Liver (tissue), 9 donors: ENCODE measurements around the gene ATOX1. TPM values are rescaled to one million over a fixed set of nuclear protein-coding genes. Genes with fewer than 3 reads are reported as not detected.
"Not testable (repeated sequence)": the region's sequence is repeated elsewhere in the genome, so short reads cannot be mapped to it uniquely, and the experiment has no call there.

Experiments used
- DNase-seq: peaks from one replicate; pipeline ENCODE4 v3.0.0-alpha.2; 2017; ENCODE audit warnings: low spot score
- H3K27ac ChIP-seq, 2 donors: one replicate each; pipeline ENCODE4 v1.7.0; 2013; ENCODE audit warnings: inconsistent platforms in 2 of 2, low read length in 2 of 2, control low read depth in 1 of 2, low read depth in 1 of 2, mild to moderate bottlenecking in 1 of 2
- H3K27me3 ChIP-seq, 4 donors: one replicate each; pipeline versions ENCODE4 v1.6.1 to v1.7.0; 2013; ENCODE audit warnings: low read length in 3 of 4, inconsistent platforms in 1 of 4, mild to moderate bottlenecking in 1 of 4, moderate library complexity in 1 of 4; ENCODE audit not compliant: control insufficient read depth in 4 of 4, insufficient read depth in 4 of 4
- H3K36me3 ChIP-seq, 4 donors: one replicate each; pipeline versions ENCODE4 v1.6.1 to v1.7.0; 2013; ENCODE audit warnings: low read length in 3 of 4, mild to moderate bottlenecking in 3 of 4, low read depth in 1 of 4, moderate library complexity in 1 of 4; ENCODE audit not compliant: control insufficient read depth in 4 of 4, insufficient read depth in 3 of 4
- H3K4me1 ChIP-seq, 4 donors: one replicate each; pipeline versions ENCODE4 v1.6.1 to v1.7.0; 2013; ENCODE audit warnings: low read length in 3 of 4, mild to moderate bottlenecking in 3 of 4, moderate library complexity in 1 of 4; ENCODE audit not compliant: control insufficient read depth in 4 of 4, insufficient read depth in 4 of 4
- H3K4me3 ChIP-seq, 3 donors: one replicate each; pipeline versions ENCODE4 v1.6.1 to v1.7.0; 2013; ENCODE audit warnings: low read length in 3 of 3, control low read depth in 1 of 3, low read depth in 1 of 3, mild to moderate bottlenecking in 1 of 3
- H3K9ac ChIP-seq, 2 donors: one replicate each; pipeline ENCODE4 v1.7.0; 2013; ENCODE audit warnings: low read length in 2 of 2, mild to moderate bottlenecking in 2 of 2, moderate library complexity in 2 of 2, control low read depth in 1 of 2, low read depth in 1 of 2
- H3K9me3 ChIP-seq, 4 donors: one replicate each; pipeline versions ENCODE4 v1.6.1 to v1.7.0; 2013; ENCODE audit warnings: low read length in 3 of 4; ENCODE audit not compliant: control insufficient read depth in 4 of 4
- EGR1 ChIP-seq, 2 donors: IDR thresholded peaks; 2 replicates each; pipeline ENCODE4 v1.6.1; 2016 to 2018; ENCODE audit warnings: antibody characterized with exemption in 2 of 2, low read depth in 2 of 2
- FOXA2 ChIP-seq: IDR thresholded peaks from 2 replicates; pipeline ENCODE4 v1.6.1; 2016; ENCODE audit warnings: antibody characterized with exemption
- GABPA ChIP-seq, 2 donors: IDR thresholded peaks in 1 of 2; conservative IDR thresholded peaks in 1 of 2; 2 replicates each; pipeline ENCODE4 v1.6.1; 2016; ENCODE audit warnings: antibody characterized with exemption in 2 of 2, mild to moderate bottlenecking in 1 of 2, moderate library complexity in 1 of 2
- HNF4A ChIP-seq, 2 donors: conservative IDR thresholded peaks; 2 replicates each; pipeline ENCODE4 v1.6.1; 2016; ENCODE audit warnings: antibody characterized with exemption in 2 of 2, mild to moderate bottlenecking in 2 of 2
- JUND ChIP-seq, 2 donors: IDR thresholded peaks; 2 replicates each; pipeline ENCODE4 v1.6.1; 2016; ENCODE audit warnings: antibody characterized with exemption in 2 of 2
- NR2F2 ChIP-seq: IDR thresholded peaks from 2 replicates; pipeline ENCODE4 v1.6.1; 2016; ENCODE audit warnings: antibody characterized with exemption
- RXRA ChIP-seq, 2 donors: IDR thresholded peaks; 2 replicates each; pipeline ENCODE4 v1.6.1; 2017 to 2018; ENCODE audit warnings: antibody characterized with exemption in 2 of 2, mild to moderate bottlenecking in 1 of 2
- SP1 ChIP-seq: IDR thresholded peaks from 2 replicates; pipeline ENCODE4 v1.6.1; 2018; ENCODE audit warnings: antibody characterized with exemption, mild to moderate bottlenecking
- TAF1 ChIP-seq: conservative IDR thresholded peaks from 2 replicates; pipeline ENCODE4 v1.6.1; 2016; ENCODE audit warnings: antibody characterized with exemption, mild to moderate bottlenecking
- YY1 ChIP-seq: IDR thresholded peaks from 2 replicates; pipeline ENCODE4 v1.6.1; 2016; ENCODE audit warnings: antibody characterized with exemption, mild to moderate bottlenecking
- WGBS: extraction: QIAGEN DNeasy Blood & Tissue Kit; methylation state at CpG from one replicate; pipeline ENCODE4 v1.1.7; 2013; 5-methylcytosine and 5-hydroxymethylcytosine counted together
- polyA plus RNA-seq, 2 donors: library from polyadenylated mRNA; stranded (reverse) in 1 of 2; unstranded in 1 of 2; fragments of 200-250 nt in 1 of 2; fragments of >200 nt in 1 of 2; fragmentation: Nextera tagmentation in 1 of 2; extraction: Ambion mirVana in 1 of 2; gene quantifications; one replicate each; pipeline versions ENCODE4 v1.2.1 to v1.2.3, GENCODE V29; 2013 to 2015
- total RNA-seq, 2 donors: library from RNA; depleted of rRNA; stranded (reverse); fragments of >200 nt; gene quantifications; one replicate each; pipeline ENCODE4 v1.2.3, GENCODE V29; 2014
- TF ChIP-seq, protein P1 (sequence below): IDR thresholded peaks from 2 replicates; pipeline ENCODE4 v1.6.1; 2016; ENCODE audit warnings: antibody characterized with exemption
- TF ChIP-seq, protein P2 (sequence below): IDR thresholded peaks from 2 replicates; pipeline ENCODE4 v1.6.1; 2016; ENCODE audit warnings: antibody characterized with exemption, mild to moderate bottlenecking
- TF ChIP-seq, protein P3 (sequence below): IDR thresholded peaks from 2 replicates; pipeline ENCODE4 v1.6.1; 2016; ENCODE audit warnings: antibody characterized with exemption
- TF ChIP-seq, protein P4 (sequence below): IDR thresholded peaks from 2 replicates; pipeline ENCODE4 v1.6.1; 2016; ENCODE audit warnings: antibody characterized with exemption
- TF ChIP-seq, protein P5 (sequence below): fragments of 150-350 bp; IDR thresholded peaks from 2 replicates; pipeline ENCODE4 v1.5.1; 2017; ENCODE audit warnings: improper control_type of control experiment, low read depth, low read length; ENCODE audit not compliant: missing input control
- donor health status: healthy.
- donor health status: healthy.
- donor health status: healthy.
- donor health status: healthy.
- donor health status: healthy.

Gene ATOX1
- total and polyA plus RNA-seq, 4 donors: 25.9 to 307 (median 95.6) TPM

DNA sequence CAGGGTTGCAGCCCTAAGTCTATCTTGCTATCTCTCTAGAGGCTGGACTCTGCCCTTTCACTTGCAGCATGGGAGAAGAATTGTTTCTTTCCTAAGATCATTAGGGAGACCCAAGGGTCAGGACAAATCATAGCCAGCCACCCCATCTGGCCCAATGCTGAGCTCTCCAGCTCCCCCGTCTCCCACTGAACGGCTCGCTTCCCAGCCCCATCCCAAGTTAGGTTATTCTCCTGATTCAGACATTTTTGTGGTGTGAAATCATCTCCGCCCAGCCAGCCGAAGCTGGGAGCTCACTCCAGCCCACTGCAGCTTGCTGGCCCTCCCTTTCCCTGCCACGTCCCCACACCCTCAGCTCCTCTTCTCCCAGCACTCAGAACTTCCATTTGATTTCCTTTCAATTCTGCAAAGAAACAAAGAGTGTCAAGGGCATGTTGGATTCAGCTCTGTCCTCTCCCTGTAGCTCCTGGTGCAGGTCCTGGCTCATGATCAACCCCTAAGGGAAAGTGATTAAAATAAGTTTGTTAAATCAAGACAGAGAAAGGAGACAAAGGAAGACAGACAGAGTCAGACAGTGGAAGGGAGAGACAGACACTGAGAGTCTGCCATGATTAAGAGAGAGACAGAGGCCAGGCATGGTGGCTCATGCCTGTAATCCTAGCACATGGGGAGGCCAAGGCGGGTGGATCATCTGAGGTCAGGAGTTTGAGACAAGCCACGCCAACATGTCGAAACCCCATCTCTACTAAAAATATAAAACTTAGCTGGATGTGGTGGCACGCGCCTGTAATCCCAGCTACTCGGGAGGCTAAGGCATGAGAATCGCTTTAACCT, 59.1 kb downstream of the ATOX1 start (continued):
- TF ChIP-seq TAF1 (no peak), JUND (IDR thresholded peaks at IDR 0.05) (no peak)
- TF ChIP-seq, protein P1, sequence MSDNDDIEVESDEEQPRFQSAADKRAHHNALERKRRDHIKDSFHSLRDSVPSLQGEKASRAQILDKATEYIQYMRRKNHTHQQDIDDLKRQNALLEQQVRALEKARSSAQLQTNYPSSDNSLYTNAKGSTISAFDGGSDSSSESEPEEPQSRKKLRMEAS: no peak

DNA sequence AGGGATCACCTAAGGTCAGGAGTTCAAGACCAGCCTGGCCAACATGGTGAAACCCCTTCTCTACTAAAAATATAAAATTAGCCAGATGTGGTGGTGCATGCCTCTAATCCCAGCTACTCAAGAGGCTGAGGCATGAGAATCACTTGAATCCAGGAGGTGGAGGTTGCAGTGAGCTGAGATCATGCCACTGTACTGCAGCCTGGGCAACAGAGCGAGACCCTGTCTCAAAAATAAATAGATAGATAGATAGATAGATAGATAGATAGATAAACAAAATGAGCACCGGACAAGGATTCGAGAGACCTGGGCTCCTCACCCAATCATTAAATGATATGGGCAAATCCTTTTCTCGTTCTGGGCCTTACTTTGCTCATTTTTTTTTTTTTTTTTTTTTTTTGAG, 60.4 kb downstream of the ATOX1 start:
- not testable (repeated sequence) for H3K9ac ChIP-seq, H3K4me1 ChIP-seq, H3K9me3 ChIP-seq, H3K36me3 ChIP-seq, H3K4me3 ChIP-seq, DNase-seq, H3K27me3 ChIP-seq, H3K27ac ChIP-seq
- WGBS: 94% methylated on average over 4 of the region's 4 CpGs

DNA sequence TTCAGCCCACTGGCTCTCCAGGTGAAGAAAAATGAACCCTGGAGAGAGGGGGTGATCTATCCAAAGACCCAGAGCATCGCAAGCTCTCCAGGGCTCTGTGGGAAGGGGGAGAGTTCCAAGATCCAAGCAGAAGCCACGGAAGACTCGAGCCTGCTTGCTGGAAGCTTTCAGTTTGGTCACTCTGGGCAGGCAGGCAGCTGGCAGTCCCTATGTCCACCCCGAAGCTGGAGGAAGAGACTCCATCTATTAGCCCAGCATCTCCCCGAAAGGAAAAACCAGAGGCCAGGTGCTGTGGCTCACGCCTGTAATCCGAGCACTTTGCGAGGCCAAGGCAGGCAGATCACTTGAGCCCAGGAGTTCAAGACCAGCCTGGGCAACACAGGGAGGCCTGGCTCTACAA, 61.0 kb downstream of the ATOX1 start:
- Histone ChIP-seq H3K27me3 (peaks cover 0 to 3% (median 0%) of the 10 kb centered on the region in 4 donors), H3K4me3 (no peak overlapping the region), H3K9me3 (no peaks in the 10 kb centered on the region), H3K36me3 (no peaks in the 10 kb centered on the region), H3K4me1 (no peaks in the 10 kb centered on the region), H3K9ac (no peak overlapping the region), H3K27ac (no peak overlapping the region)
- DNase-seq: no peak
- TF ChIP-seq, protein P1: no peak
- no peak for TF ChIP-seq RXRA (IDR thresholded peaks at IDR 0.05)
- TF ChIP-seq YY1: no peak
- TF ChIP-seq GABPA (IDR thresholded peaks at IDR 0.05 in 1 of 2, conservative IDR thresholded peaks at IDR 0.05 in 1 of 2): no peak
- TF ChIP-seq JUND (IDR thresholded peaks at IDR 0.05): no peak
- TF ChIP-seq, protein P2, sequence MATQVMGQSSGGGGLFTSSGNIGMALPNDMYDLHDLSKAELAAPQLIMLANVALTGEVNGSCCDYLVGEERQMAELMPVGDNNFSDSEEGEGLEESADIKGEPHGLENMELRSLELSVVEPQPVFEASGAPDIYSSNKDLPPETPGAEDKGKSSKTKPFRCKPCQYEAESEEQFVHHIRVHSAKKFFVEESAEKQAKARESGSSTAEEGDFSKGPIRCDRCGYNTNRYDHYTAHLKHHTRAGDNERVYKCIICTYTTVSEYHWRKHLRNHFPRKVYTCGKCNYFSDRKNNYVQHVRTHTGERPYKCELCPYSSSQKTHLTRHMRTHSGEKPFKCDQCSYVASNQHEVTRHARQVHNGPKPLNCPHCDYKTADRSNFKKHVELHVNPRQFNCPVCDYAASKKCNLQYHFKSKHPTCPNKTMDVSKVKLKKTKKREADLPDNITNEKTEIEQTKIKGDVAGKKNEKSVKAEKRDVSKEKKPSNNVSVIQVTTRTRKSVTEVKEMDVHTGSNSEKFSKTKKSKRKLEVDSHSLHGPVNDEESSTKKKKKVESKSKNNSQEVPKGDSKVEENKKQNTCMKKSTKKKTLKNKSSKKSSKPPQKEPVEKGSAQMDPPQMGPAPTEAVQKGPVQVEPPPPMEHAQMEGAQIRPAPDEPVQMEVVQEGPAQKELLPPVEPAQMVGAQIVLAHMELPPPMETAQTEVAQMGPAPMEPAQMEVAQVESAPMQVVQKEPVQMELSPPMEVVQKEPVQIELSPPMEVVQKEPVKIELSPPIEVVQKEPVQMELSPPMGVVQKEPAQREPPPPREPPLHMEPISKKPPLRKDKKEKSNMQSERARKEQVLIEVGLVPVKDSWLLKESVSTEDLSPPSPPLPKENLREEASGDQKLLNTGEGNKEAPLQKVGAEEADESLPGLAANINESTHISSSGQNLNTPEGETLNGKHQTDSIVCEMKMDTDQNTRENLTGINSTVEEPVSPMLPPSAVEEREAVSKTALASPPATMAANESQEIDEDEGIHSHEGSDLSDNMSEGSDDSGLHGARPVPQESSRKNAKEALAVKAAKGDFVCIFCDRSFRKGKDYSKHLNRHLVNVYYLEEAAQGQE: no peak
- no peak for TF ChIP-seq FOXA2
- TF ChIP-seq, protein P3, sequence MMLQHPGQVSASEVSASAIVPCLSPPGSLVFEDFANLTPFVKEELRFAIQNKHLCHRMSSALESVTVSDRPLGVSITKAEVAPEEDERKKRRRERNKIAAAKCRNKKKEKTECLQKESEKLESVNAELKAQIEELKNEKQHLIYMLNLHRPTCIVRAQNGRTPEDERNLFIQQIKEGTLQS: no peak
- TF ChIP-seq HNF4A (conservative IDR thresholded peaks at IDR 0.05): no peak
- no peak for TF ChIP-seq TAF1
- TF ChIP-seq EGR1 (IDR thresholded peaks at IDR 0.05; ENCODE audit: low read depth in 2 of 2): no peak
- TF ChIP-seq, protein P4, sequence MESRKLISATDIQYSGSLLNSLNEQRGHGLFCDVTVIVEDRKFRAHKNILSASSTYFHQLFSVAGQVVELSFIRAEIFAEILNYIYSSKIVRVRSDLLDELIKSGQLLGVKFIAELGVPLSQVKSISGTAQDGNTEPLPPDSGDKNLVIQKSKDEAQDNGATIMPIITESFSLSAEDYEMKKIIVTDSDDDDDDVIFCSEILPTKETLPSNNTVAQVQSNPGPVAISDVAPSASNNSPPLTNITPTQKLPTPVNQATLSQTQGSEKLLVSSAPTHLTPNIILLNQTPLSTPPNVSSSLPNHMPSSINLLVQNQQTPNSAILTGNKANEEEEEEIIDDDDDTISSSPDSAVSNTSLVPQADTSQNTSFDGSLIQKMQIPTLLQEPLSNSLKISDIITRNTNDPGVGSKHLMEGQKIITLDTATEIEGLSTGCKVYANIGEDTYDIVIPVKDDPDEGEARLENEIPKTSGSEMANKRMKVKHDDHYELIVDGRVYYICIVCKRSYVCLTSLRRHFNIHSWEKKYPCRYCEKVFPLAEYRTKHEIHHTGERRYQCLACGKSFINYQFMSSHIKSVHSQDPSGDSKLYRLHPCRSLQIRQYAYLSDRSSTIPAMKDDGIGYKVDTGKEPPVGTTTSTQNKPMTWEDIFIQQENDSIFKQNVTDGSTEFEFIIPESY: no peak
- TF ChIP-seq NR2F2: no peak
- TF ChIP-seq, protein P5, sequence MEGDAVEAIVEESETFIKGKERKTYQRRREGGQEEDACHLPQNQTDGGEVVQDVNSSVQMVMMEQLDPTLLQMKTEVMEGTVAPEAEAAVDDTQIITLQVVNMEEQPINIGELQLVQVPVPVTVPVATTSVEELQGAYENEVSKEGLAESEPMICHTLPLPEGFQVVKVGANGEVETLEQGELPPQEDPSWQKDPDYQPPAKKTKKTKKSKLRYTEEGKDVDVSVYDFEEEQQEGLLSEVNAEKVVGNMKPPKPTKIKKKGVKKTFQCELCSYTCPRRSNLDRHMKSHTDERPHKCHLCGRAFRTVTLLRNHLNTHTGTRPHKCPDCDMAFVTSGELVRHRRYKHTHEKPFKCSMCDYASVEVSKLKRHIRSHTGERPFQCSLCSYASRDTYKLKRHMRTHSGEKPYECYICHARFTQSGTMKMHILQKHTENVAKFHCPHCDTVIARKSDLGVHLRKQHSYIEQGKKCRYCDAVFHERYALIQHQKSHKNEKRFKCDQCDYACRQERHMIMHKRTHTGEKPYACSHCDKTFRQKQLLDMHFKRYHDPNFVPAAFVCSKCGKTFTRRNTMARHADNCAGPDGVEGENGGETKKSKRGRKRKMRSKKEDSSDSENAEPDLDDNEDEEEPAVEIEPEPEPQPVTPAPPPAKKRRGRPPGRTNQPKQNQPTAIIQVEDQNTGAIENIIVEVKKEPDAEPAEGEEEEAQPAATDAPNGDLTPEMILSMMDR: no peak
- TF ChIP-seq SP1: no peak
- WGBS: 83% methylated on average over 8 of the region's 8 CpGs
